COR-L47 (cell line): ENCODE results near the gene CS.

Experiments used
- DNase-seq: peaks from one replicate; lab custom pipeline; 2025; lab: John Stamatoyannopoulos, UW

The CS gene

DNA sequence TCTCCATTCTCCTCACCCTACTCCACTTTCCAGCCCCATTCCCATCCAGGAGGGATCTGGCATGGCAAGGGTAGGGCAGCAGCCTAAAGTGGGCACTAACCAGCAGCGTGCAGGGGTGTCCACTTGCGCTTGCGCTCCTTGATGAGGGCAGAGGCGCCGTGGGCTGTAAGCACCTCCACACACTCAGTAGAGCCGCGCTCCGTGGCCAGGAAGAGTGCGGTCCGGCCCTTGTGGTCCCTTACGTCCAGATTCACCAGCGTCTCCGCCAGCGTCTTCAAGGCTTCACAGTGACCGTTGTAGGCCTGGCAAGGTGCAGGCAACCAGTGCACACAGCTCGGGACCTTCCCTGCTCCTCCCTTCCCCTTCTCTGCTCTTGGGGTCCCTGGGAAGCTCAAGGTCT is 52.2 kb downstream of the CS start:
- no peak for DNase-seq

DNA sequence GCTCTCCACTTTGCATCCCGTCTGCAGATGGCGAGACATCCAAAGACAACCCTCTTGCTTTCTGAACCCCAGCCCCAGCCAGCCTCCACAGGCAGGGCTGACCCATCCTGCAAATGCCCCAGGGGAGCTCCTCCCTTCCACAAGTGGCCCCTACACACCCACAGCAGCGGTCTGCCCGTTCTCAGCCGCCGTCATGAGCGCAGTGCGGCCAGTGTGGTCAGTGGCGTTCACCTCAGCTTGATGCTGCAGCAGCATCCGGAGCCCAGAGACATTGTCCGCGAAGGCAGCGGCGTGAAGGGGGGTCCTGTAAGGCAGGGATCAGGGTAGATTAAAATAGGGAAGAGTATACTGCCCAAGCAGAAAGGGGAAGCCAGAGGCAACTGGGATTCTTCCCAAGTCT is 55.6 kb downstream of the CS start:
- DNase-seq, result no peak

DNA sequence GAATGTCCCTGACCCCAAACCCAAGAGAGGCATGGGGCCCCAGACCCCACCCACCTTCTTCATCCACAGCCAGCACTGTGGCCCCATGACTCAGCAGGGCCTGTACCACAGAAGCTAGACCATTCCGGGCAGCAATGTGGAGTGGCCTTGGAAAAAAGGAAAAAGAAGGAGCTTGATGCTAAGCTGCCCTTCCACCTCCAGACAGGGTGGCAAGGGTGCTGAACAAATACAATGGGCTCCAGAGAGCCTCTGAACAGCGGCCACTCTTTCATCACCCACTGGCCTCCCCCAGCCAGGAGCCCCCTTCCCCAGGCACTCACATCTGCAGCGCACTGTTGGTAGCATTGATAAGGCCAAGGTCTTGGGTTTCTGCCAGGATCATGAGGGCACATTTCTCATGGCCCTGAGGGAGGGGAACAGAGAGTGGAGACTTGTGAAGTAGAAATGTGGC is 56.4 kb downstream of the CS start:
- no peak for DNase-seq

DNA sequence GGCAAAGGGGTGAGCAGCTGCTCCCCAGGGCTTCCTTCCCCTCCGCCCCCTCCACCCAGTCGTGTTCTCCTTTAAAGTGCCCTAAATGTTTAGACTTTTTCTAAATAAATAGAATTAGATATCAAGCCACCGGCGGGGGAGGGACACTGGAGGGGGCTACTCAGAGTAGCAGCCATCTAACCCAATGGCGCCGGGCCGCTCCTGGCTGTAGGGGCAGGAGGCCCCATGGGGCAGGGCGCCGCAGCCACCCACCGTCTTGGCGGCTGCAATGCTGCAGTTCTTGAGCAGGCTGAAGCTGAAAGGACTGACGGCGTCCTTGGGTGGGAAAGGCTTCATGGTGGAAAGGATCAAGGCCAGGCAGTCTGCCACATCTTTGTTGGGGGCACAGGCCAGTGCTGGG is 57.1 kb downstream of the CS start:
- DNase-seq, result no peak

DNA sequence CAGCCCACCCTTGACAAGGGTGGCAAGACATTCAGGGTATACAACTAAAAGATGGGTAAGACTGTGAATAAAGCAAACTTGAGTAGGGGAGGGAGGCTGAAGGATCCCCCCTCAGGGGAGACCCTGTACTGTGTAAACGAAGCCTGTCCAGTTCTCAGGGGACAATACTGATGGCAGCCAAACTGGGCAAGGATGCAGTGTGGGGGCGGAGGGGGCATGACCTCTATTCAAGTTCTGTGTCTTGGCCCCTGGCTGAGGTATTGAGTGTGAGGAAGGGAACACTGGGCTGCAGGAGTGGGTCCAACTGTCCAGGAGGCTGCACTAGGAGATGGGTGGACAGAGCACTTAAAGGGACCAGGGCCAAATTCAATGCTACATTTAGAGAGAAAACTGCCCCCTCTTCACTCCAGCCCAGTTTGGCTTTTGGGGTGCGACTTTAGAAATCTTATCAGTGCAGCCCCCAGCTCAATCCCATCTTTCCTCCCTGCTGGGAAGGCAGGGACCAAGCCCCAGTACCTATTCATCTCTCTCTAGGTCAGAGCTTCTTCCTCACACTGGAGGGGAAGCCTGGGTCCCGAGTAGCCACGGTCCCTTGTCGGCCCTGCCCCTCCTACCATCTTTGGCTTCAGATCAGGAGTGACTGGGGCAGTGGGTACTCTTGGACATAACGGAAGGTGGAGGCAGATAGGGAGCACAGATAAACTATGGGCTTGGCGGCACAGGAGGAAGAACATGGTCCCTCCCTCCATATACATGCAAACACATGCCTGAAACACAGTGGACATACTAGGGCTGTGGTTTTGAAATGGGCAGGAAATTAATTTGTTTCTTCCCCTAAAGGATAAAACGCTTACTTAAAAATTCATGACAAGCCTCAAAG is 58.5 kb downstream of the CS start:
- no peak for DNase-seq

DNA sequence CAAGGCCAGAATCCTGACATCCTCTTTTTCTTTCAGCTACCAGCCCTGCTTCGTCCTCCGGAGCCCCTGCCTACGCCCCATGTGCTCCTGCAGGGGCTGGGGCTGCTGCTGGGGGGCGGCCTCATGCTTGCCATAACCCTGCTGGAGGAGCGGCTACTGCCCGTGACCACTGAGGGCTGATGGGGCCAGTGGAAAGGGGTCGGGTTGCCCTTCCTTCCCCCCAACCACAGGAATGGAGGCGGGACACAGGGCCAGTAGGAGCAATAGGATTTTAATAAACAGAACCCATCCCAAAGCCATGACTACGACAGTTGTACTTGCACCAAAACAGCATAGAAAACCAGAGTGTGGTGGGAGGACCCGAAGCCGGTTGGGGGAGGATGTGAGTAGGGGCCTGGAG is 62.6 kb downstream of the CS start:
- DNase-seq, result no peak

DNA sequence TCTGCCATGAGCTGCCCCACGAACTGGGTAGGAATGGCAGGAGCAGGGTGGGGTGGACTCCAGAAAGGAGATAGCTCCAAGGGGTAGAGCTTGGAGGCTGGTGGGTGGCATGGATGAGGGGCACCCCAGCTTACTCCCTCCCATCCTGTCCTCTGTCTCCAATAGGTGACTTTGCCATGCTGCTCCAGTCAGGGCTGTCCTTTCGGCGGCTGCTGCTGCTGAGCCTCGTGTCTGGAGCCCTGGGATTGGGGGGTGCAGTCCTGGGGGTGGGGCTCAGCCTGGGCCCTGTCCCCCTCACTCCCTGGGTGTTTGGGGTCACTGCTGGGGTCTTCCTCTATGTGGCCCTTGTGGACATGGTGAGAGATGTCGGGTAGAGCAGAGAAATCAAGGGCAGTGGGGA is 63.1 kb downstream of the CS start:
- no peak for DNase-seq

DNA sequence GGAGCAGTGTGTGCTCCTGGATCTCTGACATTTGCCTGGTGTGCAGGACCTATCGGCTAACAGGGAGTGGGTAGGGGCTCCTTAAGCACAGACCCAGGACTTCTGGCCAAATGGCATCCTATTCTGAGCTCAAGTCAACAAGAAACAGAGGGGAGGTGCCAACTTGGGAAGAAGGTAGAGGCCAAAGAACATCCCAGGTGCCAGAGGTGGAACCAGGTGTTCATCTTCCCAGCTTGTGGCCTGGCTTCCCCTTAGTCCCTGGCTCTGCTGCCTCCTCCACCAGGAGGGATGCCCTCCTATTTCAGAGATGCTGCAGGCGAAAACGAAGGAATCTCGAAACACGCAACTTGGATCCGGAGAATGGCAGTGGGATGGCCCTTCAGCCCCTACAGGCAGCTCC is 64.0 kb downstream of the CS start:
- no peak for DNase-seq

DNA sequence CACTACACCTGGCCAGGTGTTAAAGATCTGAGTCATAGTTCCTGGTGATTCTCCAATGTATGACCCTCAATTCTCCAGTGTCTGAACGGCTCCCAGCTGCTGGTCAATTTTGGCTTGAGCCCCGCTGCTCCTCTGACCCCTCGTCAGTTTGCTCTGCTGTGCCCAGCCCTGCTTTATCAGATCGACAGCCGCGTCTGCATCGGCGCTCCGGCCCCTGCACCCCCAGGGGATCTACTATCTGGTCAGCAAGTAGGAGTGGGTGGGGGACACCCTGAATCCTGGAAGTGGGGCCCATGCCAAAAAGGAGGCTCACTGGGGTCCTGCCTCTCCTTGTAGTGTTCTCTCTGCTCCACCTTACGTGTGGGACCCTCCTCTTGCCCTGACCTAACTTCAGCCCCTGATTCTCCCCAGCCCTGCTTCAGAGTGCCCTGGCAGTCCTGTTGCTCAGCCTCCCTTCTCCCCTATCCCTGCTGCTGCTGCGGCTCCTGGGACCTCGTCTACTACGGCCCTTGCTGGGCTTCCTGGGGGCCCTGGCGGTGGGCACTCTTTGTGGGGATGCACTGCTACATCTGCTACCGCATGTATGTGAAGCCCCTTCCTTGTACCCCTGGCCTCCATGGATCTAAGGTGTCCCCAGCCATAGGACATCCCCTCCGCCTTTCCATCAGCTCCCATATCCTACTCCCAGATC is 65.2 kb downstream of the CS start:
- DNase-seq, result no peak

GRCh38 chr12:56231184-56231582 is 68.9 kb downstream of the CS start:
- no peak for DNase-seq

DNA sequence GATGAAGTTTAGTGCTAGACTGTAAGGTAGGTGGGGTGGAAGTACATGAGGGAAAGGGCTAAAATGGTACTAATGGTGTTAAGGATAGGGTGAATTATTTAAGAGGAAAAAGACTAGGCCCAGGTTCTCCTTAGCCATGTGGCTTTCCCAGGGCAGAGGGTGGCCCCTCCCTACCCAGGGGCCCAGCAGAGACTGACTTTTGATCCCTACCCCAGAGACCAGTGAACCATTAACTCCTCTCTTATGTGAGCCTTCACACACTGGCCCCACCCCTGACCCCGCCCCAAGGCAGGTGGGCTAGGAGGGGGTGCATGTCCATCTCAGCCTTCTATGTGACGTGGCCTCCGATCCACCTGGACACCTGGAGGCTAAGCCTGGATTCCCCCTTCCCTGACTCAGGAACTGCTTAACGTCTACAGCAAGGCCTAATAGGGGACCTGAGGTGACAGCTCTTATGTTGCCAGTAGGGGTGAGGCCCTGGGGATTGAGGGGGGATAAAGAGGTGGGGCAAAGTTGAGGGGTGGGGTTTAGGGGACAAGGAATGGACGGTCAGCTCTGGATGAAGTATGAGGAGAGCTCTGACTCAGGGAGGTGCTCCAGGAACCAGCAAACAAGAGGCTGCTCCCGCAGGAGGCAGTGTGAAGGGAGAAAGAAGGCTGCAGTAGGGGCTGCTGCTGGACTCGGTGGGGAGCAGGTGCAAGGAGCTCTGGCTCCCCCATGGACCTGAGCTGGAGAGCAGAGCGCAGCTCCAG is 69.5 kb downstream of the CS start:
- no peak for DNase-seq

- no peak for DNase-seq
Observed at GRCh38 chr12:56229916-56230431, 70.2 kb downstream of the CS start, which contains the start of gene SLC39A5. Gene SLC39A5 (plus strand): TSS chr12:56230051. CDS start chr12:56231275, 1,224 bp downstream.

GRCh38 chr12:56229082-56229481 is 71.0 kb downstream of the CS start:
- DNase-seq, result no peak

- DNase-seq, result no peak
Observed at GRCh38 chr12:56224954-56225353, 75.2 kb downstream of the CS start.

GRCh38 chr12:56224102-56224701 is 75.9 kb downstream of the CS start, which contains the start of gene NABP2:
Gene NABP2 (plus strand): TSS chr12:56224342. CDS start chr12:56224857, 515 bp downstream.
- DNase-seq, result peak; percentile 97

GRCh38 chr12:56223571-56224101 is 76.5 kb downstream of the CS start:
- no peak for DNase-seq

- DNase-seq, result no peak
Observed at GRCh38 chr12:56222531-56222895, 77.6 kb downstream of the CS start.

DNA sequence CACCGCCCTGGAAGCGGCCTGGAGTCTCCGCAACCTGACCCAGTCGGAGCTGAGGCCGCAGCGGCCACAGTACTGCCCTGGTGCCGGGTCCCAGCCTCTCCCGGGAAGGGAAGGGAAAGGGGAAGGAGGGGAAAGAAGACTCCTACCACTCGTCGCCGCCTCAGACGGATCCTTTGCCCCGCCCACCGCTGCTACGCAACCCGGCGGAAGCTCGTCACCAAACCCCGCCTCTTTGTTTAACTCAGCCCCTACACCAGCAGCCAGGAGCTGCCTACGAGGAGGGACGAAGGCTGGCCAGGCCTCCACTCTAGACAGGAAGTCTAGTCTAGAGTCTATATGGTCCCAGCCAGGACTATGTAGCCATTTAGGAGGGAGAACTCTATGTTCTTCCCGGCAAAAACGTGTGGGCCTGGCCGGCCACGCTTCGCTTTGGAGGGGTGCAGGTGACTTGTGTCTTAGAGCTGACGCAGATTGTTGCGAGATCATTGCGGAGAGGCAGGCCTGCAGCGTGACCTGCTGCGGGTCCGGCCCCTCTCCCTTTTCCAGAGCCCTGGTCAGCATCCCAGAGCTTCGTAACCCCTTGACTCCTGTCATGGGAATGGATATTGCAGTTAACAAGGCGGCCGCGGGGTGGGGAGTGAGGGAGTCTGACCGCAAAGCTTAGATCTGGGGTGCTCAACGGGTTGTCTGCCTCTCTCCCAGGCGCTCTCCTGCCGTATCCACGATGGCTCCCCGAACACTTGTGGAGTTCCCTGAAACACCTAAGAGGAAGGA is 78.2 kb downstream of the CS start, which contains the start of gene RNF41:
Gene RNF41 (minus strand): TSS at position 166 of the 774 bp plus-strand sequence. CDS start 7,875 bp downstream, outside the sequence.
- peak; percentile 93 for DNase-seq
